A549 (cell line): Measurements from ENCODE around the gene FAM234B. TPM values are rescaled to one million over a fixed set of nuclear protein-coding genes. Genes with fewer than 3 reads are reported as not detected.

Experiments
- ATAC-seq, 2 experiments: fragments of 200-7000 bp in 1 of 2; fragments of >200 bp in 1 of 2; cut with Nextera tagmentation in 1 of 2; cut with Tn5 transposase in 1 of 2; 3 replicates each; pipeline versions ENCODE4 v1.8.0 to v1.9.1; 2018 to 2020; ENCODE audit warnings: mild to moderate bottlenecking in 1 of 2, moderate library complexity in 1 of 2
- CTCF ChIA-PET: fragments of 300-600 bp; sonication (Branson Sonifier 250); formaldehyde crosslinking; extraction: SDS; loops from one replicate; lab custom pipeline; 2021; ENCODE audit warnings: antibody characterized with exemption, inconsistent platforms; lab: Yijun Ruan, JAX
- POLR2A ChIA-PET: fragments of 350-600 bp; formaldehyde crosslinking; extraction: SDS; loops from one replicate; lab custom pipeline; 2021; ENCODE audit warnings: antibody characterized with exemption, inconsistent platforms; lab: Yijun Ruan, JAX
- DNase-seq, 2 experiments: peaks; one replicate each; pipeline versions ENCODE4 v3.0.0 to v3.0.0-alpha.2; 2011 to 2016; ENCODE audit warnings: low read depth in 1 of 2, low spot score in 1 of 2
- FAIRE-seq: peaks from 2 replicates; lab custom pipeline; 2011; peaks lifted over from hg19 to GRCh38; lab: Jason Lieb, UNC
- H3K27ac ChIP-seq, 2 experiments: fragments of >200 bp; sonication (Bioruptor Twin); formaldehyde crosslinking; 3 replicates each; pipeline ENCODE4 v1.5.1; 2016 to 2017
- H3K4me1 ChIP-seq: fragments of >200 bp; sonication (Bioruptor Twin); formaldehyde crosslinking; 3 replicates; pipeline ENCODE4 v1.6.1; 2016
- H3K4me2 ChIP-seq: fragments of >200 bp; sonication (Bioruptor Twin); formaldehyde crosslinking; 3 replicates; pipeline ENCODE4 v1.6.1; 2016
- H3K4me3 ChIP-seq: fragments of >200 bp; sonication (Bioruptor Twin); formaldehyde crosslinking; 3 replicates; pipeline ENCODE4 v1.5.1; 2016
- H3K9me3 ChIP-seq: fragments of >200 bp; sonication (Bioruptor Twin); formaldehyde crosslinking; 3 replicates; pipeline ENCODE4 v1.6.1; 2016
- BHLHE40 ChIP-seq: IDR thresholded peaks from 2 replicates; pipeline ENCODE4 v1.6.1; 2012; ENCODE audit warnings: low read depth, low read length, inconsistent platforms
- CEBPB ChIP-seq, 2 experiments: fragments of >200 bp in 1 of 2; sonication (Bioruptor Twin) in 1 of 2; formaldehyde crosslinking in 1 of 2; IDR thresholded peaks; 2 replicates each; pipeline ENCODE4 v1.6.1; 2012 to 2016
- CHD2 ChIP-seq: fragments of 150-350 bp; IDR thresholded peaks from 2 replicates; pipeline ENCODE4 v1.6.1; 2014; ENCODE audit warnings: low read length; ENCODE audit not compliant: partially characterized antibody
- EHF ChIP-seq: fragments of 250-450 bp; sonication (Bioruptor Pico); IDR thresholded peaks from 2 replicates; pipeline ENCODE4 v1.5.0; 2020; ENCODE audit warnings: mild to moderate bottlenecking
- EP300 ChIP-seq, 2 experiments: fragments of >200 bp; sonication (Bioruptor Twin); formaldehyde crosslinking; IDR thresholded peaks; 2 replicates in 1 of 2; 3 replicates in 1 of 2; pipeline ENCODE4 v1.6.1; 2016 to 2017
- HMGXB4 ChIP-seq: fragments of 250-450 bp; sonication (Bioruptor Pico); IDR thresholded peaks from 2 replicates; pipeline ENCODE4 v1.5.0; 2021; ENCODE audit warnings: mild to moderate bottlenecking, moderate library complexity, borderline replicate concordance
- HOXB13 ChIP-seq: fragments of 250-450 bp; sonication (Bioruptor Pico); IDR thresholded peaks from 2 replicates; pipeline ENCODE4 v1.5.0; 2020; ENCODE audit warnings: low read depth, mild to moderate bottlenecking, moderate library complexity
- JUN ChIP-seq, 2 experiments: fragments of >200 bp; sonication (Bioruptor Twin); formaldehyde crosslinking; IDR thresholded peaks; 2 replicates in 1 of 2; 3 replicates in 1 of 2; pipeline ENCODE4 v1.6.1; 2016 to 2017
- MAZ ChIP-seq: fragments of 150-350 bp; IDR thresholded peaks from 2 replicates; pipeline ENCODE4 v1.6.1; 2014; ENCODE audit warnings: antibody characterized with exemption, low read depth, low read length, borderline replicate concordance
- NFE2L2 ChIP-seq: fragments of 150-350 bp; conservative IDR thresholded peaks from 2 replicates; pipeline ENCODE4 v1.6.1; 2014; ENCODE audit warnings: low read length
- POLR2A ChIP-seq: IDR thresholded peaks from 2 replicates; pipeline ENCODE4 v1.6.1; 2012; ENCODE audit warnings: mild to moderate bottlenecking, low read length
- RAD21 ChIP-seq, 2 experiments: fragments of >200 bp in 1 of 2; sonication (Bioruptor Twin) in 1 of 2; formaldehyde crosslinking in 1 of 2; IDR thresholded peaks in 1 of 2; conservative IDR thresholded peaks in 1 of 2; 2 replicates in 1 of 2; 3 replicates in 1 of 2; pipeline ENCODE4 v1.6.1; 2012 to 2018; ENCODE audit warnings: inconsistent platforms in 1 of 2
- RARB ChIP-seq: fragments of 250-450 bp; sonication (Bioruptor Pico); IDR thresholded peaks from 2 replicates; pipeline ENCODE4 v1.8.0; 2021; ENCODE audit warnings: mild to moderate bottlenecking, moderate library complexity
- REST ChIP-seq: fragments of 200-600 bp; sonication (generic); IDR thresholded peaks from 2 replicates; pipeline ENCODE4 v1.6.1; 2016; ENCODE audit warnings: antibody characterized with exemption, mild to moderate bottlenecking, moderate library complexity
- RFX5 ChIP-seq: fragments of 450-650 bp; IDR thresholded peaks from 2 replicates; pipeline ENCODE4 v1.7.1; 2014; ENCODE audit warnings: antibody characterized with exemption, mild to moderate bottlenecking, moderate library complexity
- RNF2 ChIP-seq: fragments of 200-600 bp; sonication (generic); IDR thresholded peaks from 2 replicates; pipeline ENCODE4 v1.6.1; 2016; ENCODE audit warnings: low read depth, mild to moderate bottlenecking, antibody characterized with exemption, moderate library complexity, borderline replicate concordance
- SMC3 ChIP-seq: fragments of >200 bp; sonication (Bioruptor Twin); formaldehyde crosslinking; IDR thresholded peaks from 3 replicates; pipeline ENCODE4 v1.6.1; 2018; ENCODE audit warnings: inconsistent platforms
- ZC3H11A ChIP-seq: fragments of 450-650 bp; IDR thresholded peaks from 2 replicates; pipeline ENCODE4 v1.6.1; 2014; ENCODE audit warnings: antibody characterized with exemption, mild to moderate bottlenecking
- ZSCAN20 ChIP-seq: fragments of 250-450 bp; sonication (Bioruptor Pico); IDR thresholded peaks from 2 replicates; pipeline ENCODE4 v1.8.0; 2022; ENCODE audit warnings: mild to moderate bottlenecking, moderate library complexity
- WGBS: methylation state at CpG from one replicate; pipeline ENCODE4 v1.1.6; 2017; ENCODE audit errors: missing lambda C conversion rate; 5-methylcytosine and 5-hydroxymethylcytosine counted together
- polyA plus RNA-seq, 4 experiments: library from polyadenylated mRNA; depleted of rRNA in 3 of 4; stranded (reverse); fragments of >200 nt; fragmentation: RNase III in 1 of 4; extraction: RNeasy Plus Mini Kit Qiagen cat#74134 plus additional on column Dnase treatment in 1 of 4; gene quantifications; 2 replicates in 3 of 4; 3 replicates in 1 of 4; pipeline ENCODE4 v1.2.3, GENCODE V29; 2011 to 2017
- TF ChIP-seq, protein P1 (sequence below): fragments of >200 bp; sonication (Bioruptor Twin); formaldehyde crosslinking; IDR thresholded peaks from 3 replicates; pipeline ENCODE4 v1.5.1; 2016
- TF ChIP-seq, protein P2 (sequence below): fragments of 150-350 bp; IDR thresholded peaks from 2 replicates; pipeline ENCODE4 v1.6.1; 2014; ENCODE audit warnings: low read depth, mild to moderate bottlenecking, low read length
- TF ChIP-seq, protein P3 (sequence below): fragments of 450-650 bp; IDR thresholded peaks from 2 replicates; pipeline ENCODE4 v1.6.1; 2014; ENCODE audit warnings: antibody characterized with exemption
- TF ChIP-seq, protein P4 (sequence below): IDR thresholded peaks from 2 replicates; pipeline ENCODE4 v1.6.1; 2012

FAM234B gene
- polyA plus RNA-seq, 2 of the 4 experiments (the other 2 are of a cell fraction): 2.6 to 7.5 TPM

GRCh38 chr12:13066014-13066413 lies 21.8 kb downstream of the FAM234B start:
- FAIRE-seq: no peak
- no peaks in the 10 kb centered on the region for H3K4me1 ChIP-seq
- H3K4me3 ChIP-seq: no peak overlapping the region
- 85% methylated on average over 2 of the region's 2 CpGs for WGBS
- no peak for DNase-seq
- ATAC-seq: no peak
- ChIA-PET POLR2A (interaction anchor here (0.6 kb wide), 1 partner anchor 9 kb away, joined by 4 read pairs; no protein-coding TSS in a partner anchor), CTCF (interaction anchor here (0.9 to 1.6 kb wide), 5 partner anchors 8 to 146 kb away, joined by 3 to 7 read pairs (median 3); no protein-coding TSS in a partner anchor)
- no peak for TF ChIP-seq CEBPB (IDR thresholded peaks at IDR 0.05)
- TF ChIP-seq, protein P1, sequence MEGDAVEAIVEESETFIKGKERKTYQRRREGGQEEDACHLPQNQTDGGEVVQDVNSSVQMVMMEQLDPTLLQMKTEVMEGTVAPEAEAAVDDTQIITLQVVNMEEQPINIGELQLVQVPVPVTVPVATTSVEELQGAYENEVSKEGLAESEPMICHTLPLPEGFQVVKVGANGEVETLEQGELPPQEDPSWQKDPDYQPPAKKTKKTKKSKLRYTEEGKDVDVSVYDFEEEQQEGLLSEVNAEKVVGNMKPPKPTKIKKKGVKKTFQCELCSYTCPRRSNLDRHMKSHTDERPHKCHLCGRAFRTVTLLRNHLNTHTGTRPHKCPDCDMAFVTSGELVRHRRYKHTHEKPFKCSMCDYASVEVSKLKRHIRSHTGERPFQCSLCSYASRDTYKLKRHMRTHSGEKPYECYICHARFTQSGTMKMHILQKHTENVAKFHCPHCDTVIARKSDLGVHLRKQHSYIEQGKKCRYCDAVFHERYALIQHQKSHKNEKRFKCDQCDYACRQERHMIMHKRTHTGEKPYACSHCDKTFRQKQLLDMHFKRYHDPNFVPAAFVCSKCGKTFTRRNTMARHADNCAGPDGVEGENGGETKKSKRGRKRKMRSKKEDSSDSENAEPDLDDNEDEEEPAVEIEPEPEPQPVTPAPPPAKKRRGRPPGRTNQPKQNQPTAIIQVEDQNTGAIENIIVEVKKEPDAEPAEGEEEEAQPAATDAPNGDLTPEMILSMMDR: no peak
- no peaks in the 10 kb centered on the region for H3K9me3 ChIP-seq
- no peak overlapping the region for H3K27ac ChIP-seq
- no peak overlapping the region for H3K4me2 ChIP-seq

- ChIA-PET CTCF (interaction anchor here (1.0 kb wide), 1 partner anchor 56 kb away, joined by 3 read pairs; no protein-coding TSS in a partner anchor), POLR2A (no interaction called here)
- DNase-seq (no peak), FAIRE-seq (no peak), ATAC-seq (no peak)
- Histone ChIP-seq H3K4me2 (no peak overlapping the region), H3K4me1 (no peaks in the 10 kb centered on the region), H3K4me3 (no peak overlapping the region), H3K9me3 (no peaks in the 10 kb centered on the region), H3K27ac (no peak overlapping the region)
- 78% methylated on average over 7 of the region's 7 CpGs for WGBS
- TF ChIP-seq, protein P2, sequence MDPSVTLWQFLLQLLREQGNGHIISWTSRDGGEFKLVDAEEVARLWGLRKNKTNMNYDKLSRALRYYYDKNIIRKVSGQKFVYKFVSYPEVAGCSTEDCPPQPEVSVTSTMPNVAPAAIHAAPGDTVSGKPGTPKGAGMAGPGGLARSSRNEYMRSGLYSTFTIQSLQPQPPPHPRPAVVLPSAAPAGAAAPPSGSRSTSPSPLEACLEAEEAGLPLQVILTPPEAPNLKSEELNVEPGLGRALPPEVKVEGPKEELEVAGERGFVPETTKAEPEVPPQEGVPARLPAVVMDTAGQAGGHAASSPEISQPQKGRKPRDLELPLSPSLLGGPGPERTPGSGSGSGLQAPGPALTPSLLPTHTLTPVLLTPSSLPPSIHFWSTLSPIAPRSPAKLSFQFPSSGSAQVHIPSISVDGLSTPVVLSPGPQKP: no peak
- TF ChIP-seq BHLHE40 (no peak), RFX5 (no peak), ZC3H11A (no peak), EHF (no peak), RNF2 (no peak), HOXB13 (CRISPR knock-in tag) (no peak), SMC3 (no peak), RAD21 (conservative IDR thresholded peaks at IDR 0.05 in 1 of 2, IDR thresholded peaks at IDR 0.05 in 1 of 2) (no peak), REST (no peak)
Measured at GRCh38 chr12:13066459-13066858, 22.3 kb downstream of the FAM234B start.

GRCh38 chr12:13067322-13067721 lies 23.1 kb downstream of the FAM234B start:
- 71% methylated on average over 1 of the region's 1 CpG for WGBS
- ChIA-PET POLR2A (no interaction called here), CTCF (interaction anchor here (1.0 kb wide), 2 partner anchors 57 to 145 kb away, joined by 3 to 4 read pairs; no protein-coding TSS in a partner anchor)
- no peak overlapping the region for H3K4me3 ChIP-seq
- H3K4me2 ChIP-seq: no peak overlapping the region
- no peak for TF ChIP-seq JUN (IDR thresholded peaks at IDR 0.05)
- TF ChIP-seq BHLHE40: no peak
- TF ChIP-seq POLR2A: no peak
- no peak for TF ChIP-seq ZSCAN20 (CRISPR knock-in tag)
- no peak for TF ChIP-seq ZC3H11A
- TF ChIP-seq CHD2: no peak
- TF ChIP-seq, protein P3, sequence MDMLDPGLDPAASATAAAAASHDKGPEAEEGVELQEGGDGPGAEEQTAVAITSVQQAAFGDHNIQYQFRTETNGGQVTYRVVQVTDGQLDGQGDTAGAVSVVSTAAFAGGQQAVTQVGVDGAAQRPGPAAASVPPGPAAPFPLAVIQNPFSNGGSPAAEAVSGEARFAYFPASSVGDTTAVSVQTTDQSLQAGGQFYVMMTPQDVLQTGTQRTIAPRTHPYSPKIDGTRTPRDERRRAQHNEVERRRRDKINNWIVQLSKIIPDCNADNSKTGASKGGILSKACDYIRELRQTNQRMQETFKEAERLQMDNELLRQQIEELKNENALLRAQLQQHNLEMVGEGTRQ: no peak
- TF ChIP-seq HMGXB4 (CRISPR knock-in tag): no peak
- TF ChIP-seq, protein P4, sequence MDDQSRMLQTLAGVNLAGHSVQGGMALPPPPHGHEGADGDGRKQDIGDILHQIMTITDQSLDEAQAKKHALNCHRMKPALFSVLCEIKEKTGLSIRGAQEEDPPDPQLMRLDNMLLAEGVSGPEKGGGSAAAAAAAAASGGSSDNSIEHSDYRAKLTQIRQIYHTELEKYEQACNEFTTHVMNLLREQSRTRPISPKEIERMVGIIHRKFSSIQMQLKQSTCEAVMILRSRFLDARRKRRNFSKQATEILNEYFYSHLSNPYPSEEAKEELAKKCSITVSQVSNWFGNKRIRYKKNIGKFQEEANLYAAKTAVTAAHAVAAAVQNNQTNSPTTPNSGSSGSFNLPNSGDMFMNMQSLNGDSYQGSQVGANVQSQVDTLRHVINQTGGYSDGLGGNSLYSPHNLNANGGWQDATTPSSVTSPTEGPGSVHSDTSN: no peak
- no peak for TF ChIP-seq MAZ
- no peak for TF ChIP-seq EP300 (IDR thresholded peaks at IDR 0.05)
- no peak for TF ChIP-seq RARB (CRISPR knock-in tag)
- no peak for TF ChIP-seq HOXB13 (CRISPR knock-in tag)
- no peak for TF ChIP-seq NFE2L2
- FAIRE-seq: no peak
- no peaks in the 10 kb centered on the region for H3K4me1 ChIP-seq
- DNase-seq: no peak
- H3K27ac ChIP-seq: no peak overlapping the region
- no peak for ATAC-seq
- H3K9me3 ChIP-seq: no peaks in the 10 kb centered on the region
